HG02759 (cell line): ENCODE data around the gene NSF.
"Not testable (repeated sequence)": the region's sequence is repeated elsewhere in the genome, so short reads cannot be mapped to it uniquely, and the experiment has no call there.

Source experiments
- ATAC-seq: cut with Tn5 transposase; IDR thresholded peaks from one replicate; pipeline ENCODE4 v1.9.1; 2021; ENCODE audit warnings: mild to moderate bottlenecking, moderate library complexity; ENCODE audit not compliant: unreplicated experiment

NSF gene

GRCh38 chr17:46753776-46754175 is 163.3 kb downstream of the NSF start:
- ATAC-seq: no peak

- ATAC-seq: no peak
Measured at GRCh38 chr17:46756081-46756735, 165.7 kb downstream of the NSF start.

- ATAC-seq: no peak
Measured at GRCh38 chr17:46756861-46757260, 166.4 kb downstream of the NSF start.

- ATAC-seq: not testable (repeated sequence)
Measured at GRCh38 chr17:46757588-46757987, 167.1 kb downstream of the NSF start.

- ATAC-seq: no peak
Measured at GRCh38 chr17:46758614-46759013, 168.1 kb downstream of the NSF start.

GRCh38 chr17:46759141-46759540 is 168.7 kb downstream of the NSF start:
- no peak for ATAC-seq

- ATAC-seq: no peak
Measured at GRCh38 chr17:46763416-46763815, 172.9 kb downstream of the NSF start.

GRCh38 chr17:46764000-46764708 is 173.7 kb downstream of the NSF start:
- no peak for ATAC-seq

GRCh38 chr17:46764709-46765401 is 174.4 kb downstream of the NSF start:
- ATAC-seq: no peak

GRCh38 chr17:46765453-46765852 is 175.0 kb downstream of the NSF start:
- no peak for ATAC-seq

GRCh38 chr17:46766493-46767491 is 176.3 kb downstream of the NSF start:
- no peak for ATAC-seq

GRCh38 chr17:46768540-46768870 is 178.0 kb downstream of the NSF start:
- no peak for ATAC-seq

GRCh38 chr17:46768896-46769295 is 178.4 kb downstream of the NSF start:
- not testable (repeated sequence) for ATAC-seq

GRCh38 chr17:46769531-46770438 is 179.3 kb downstream of the NSF start:
- ATAC-seq: no peak

GRCh38 chr17:46770439-46770817 is 180.0 kb downstream of the NSF start:
- ATAC-seq: no peak

- peak; percentile 50 for ATAC-seq
Measured at GRCh38 chr17:46770818-46771560, 180.5 kb downstream of the NSF start.

GRCh38 chr17:46771561-46772474 is 181.3 kb downstream of the NSF start:
- peak; percentile 49 for ATAC-seq
